HCT116 (cell line): ENCODE data around the gene COQ8B.

ENCODE experiments used
- CTCF ChIP-seq, 3 experiments: fragments of 200-600 bp in 1 of 3; sonication (generic) in 1 of 3; IDR thresholded peaks in 2 of 3; conservative IDR thresholded peaks in 1 of 3; 2 replicates each; pipeline ENCODE4 v1.5.1; 2012 to 2017; ENCODE audit warnings: low read depth in 2 of 3, low read length in 2 of 3, antibody characterized with exemption in 1 of 3, borderline replicate concordance in 1 of 3, control low read depth in 1 of 3, mild to moderate bottlenecking in 1 of 3, mixed read lengths in 1 of 3, mixed run types in 1 of 3, moderate library complexity in 1 of 3; ENCODE audit not compliant: insufficient read depth in 1 of 3
- EGR1 ChIP-seq: IDR thresholded peaks from 2 replicates; pipeline ENCODE4 v1.6.1; 2012; ENCODE audit warnings: low read depth
- JUND ChIP-seq: IDR thresholded peaks from 2 replicates; pipeline ENCODE4 v1.6.1; 2012
- MAX ChIP-seq: IDR thresholded peaks from 2 replicates; pipeline ENCODE4 v1.6.1; 2012
- POLR2A ChIP-seq: IDR thresholded peaks from 2 replicates; pipeline ENCODE4 v1.7.0; 2011; ENCODE audit warnings: borderline replicate concordance; ENCODE audit not compliant: insufficient read depth, insufficient read length; ENCODE audit errors: extremely low read depth
- SIN3A ChIP-seq: IDR thresholded peaks from 2 replicates; pipeline ENCODE4 v1.6.1; 2012; ENCODE audit warnings: low read depth
- SRF ChIP-seq: IDR thresholded peaks from 2 replicates; pipeline ENCODE4 v1.6.1; 2012; ENCODE audit warnings: low read depth
- YY1 ChIP-seq: IDR thresholded peaks from 2 replicates; pipeline ENCODE4 v1.6.1; 2011; ENCODE audit warnings: low read length, low read depth, moderate library complexity, mild to moderate bottlenecking; ENCODE audit not compliant: insufficient replicate concordance; ENCODE audit errors: extremely low read depth

GRCh38 chr19:40673397-40673796 is 43.3 kb downstream of the COQ8B start:
- TF ChIP-seq CTCF (IDR thresholded peaks at IDR 0.05 in 2 of 3, conservative IDR thresholded peaks at IDR 0.05 in 1 of 3; ENCODE audit: borderline replicate concordance in 1 of 3, insufficient read depth in 1 of 3, low read depth in 2 of 3, low read length in 2 of 3) (no peak), SRF (no peak), POLR2A (no peak), JUND (no peak), MAX (no peak), YY1 (no peak), EGR1 (no peak), SIN3A (no peak)
